ENCODE data around the gene TMEM185A.
"Not testable (repeated sequence)": the region's sequence is repeated elsewhere in the genome, so short reads cannot be mapped to it uniquely, and the experiment has no call there.

The TMEM185A gene

DNA sequence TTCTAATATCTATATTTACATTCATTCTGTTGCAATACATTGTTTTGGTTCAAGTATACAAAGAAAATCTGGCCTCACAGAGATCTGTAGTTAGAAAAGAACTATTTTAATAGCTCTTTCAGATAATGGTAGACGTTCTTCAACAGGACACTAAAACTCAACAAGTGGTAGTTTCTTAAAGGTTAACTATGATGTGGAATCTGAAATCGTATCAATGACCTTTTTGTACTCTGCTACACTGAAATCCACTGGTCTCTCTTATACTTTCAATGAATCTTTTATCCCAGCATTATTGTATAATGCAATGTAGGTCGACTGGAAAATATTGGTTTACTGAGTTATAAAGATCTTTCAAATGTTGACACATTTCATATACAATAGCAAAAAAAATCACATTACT is 12.7 kb downstream of the TMEM185A start:
- H3K4me1 ChIP-seq (ENCODE audit: control insufficient read depth, insufficient read depth, low read length), result no peaks in the 10 kb centered on the region
- no peaks in the 10 kb centered on the region for H3K27me3 ChIP-seq (ENCODE audit: control insufficient read depth, insufficient read depth, low read length)
- no peaks in the 10 kb centered on the region for H3K36me3 ChIP-seq (ENCODE audit: insufficient read depth, low read length)

DNA sequence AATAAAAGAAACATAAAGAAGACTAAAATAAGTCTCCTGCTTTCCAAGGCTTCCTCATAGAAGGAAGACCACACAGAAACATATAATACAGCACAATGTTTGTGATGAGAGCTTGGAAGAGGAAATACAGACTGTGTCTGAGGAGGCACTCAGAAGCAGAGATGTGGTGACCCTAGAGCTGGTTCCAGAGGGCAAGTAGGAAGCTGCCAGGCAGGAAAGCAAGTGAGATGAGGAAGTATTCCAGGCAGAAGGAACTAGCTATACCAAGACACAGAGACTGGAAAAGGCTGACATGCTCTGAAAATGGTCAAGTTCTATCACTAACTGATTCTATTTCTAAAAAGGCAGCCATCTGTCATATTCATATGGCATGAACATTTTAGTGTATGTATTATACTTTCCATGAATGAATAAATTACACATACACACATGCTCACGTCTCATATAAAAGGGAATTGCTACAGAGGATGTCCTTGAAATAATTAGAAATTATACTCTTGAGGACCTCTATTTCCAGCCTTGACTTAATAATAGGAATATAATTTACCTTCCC is 19.9 kb downstream of the TMEM185A start:
- H3K27me3 ChIP-seq (ENCODE audit: control insufficient read depth, insufficient read depth, low read length), result no peaks in the 10 kb centered on the region

More for the DNA sequence above, 12.7 kb downstream of the TMEM185A start:
- H3K4me3 ChIP-seq (ENCODE audit: low read length), result no peak overlapping the region
- H3K4me2 ChIP-seq (ENCODE audit: low read length), result no peak overlapping the region
- H3K9me3 ChIP-seq (replicated peaks; ENCODE audit: low read length), result no peaks in the 10 kb centered on the region
- H3K9ac ChIP-seq (ENCODE audit: low read depth, low read length), result no peak overlapping the region

DNA sequence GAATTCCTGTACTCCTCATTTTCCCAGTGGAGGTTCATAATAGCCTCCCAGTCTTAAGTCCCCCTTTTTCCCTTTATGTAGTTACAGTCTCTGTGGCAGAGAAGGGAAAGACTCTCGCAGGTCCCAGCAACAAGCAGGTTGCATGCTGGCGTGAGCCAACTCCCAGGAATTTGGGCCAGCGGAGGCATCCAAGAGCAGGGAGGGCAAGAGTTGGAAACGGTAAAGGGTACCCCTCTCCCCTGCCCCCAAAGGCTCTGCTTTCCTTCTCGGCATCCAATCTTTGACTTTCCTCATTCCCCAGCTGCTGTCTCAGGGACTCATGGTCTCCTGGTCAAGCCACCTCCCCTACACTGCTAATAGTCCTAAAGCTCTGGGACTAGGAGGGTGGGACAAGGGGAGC is 21.1 kb downstream of the TMEM185A start:
- Histone ChIP-seq H3K27me3 (ENCODE audit: control insufficient read depth, insufficient read depth, low read length) (no peaks in the 10 kb centered on the region), H3K4me2 (ENCODE audit: low read length) (no peak overlapping the region), H3K9me3 (replicated peaks; ENCODE audit: low read length) (no peaks in the 10 kb centered on the region), H3K9ac (ENCODE audit: low read depth, low read length) (no peak overlapping the region), H3K4me1 (ENCODE audit: control insufficient read depth, insufficient read depth, low read length) (no peaks in the 10 kb centered on the region), H3K4me3 (ENCODE audit: low read length) (no peak overlapping the region), H3K36me3 (ENCODE audit: insufficient read depth, low read length) (peaks cover 4% of the 10 kb centered on the region)

More for the DNA sequence above, 19.9 kb downstream of the TMEM185A start:
- Histone ChIP-seq H3K36me3 (ENCODE audit: insufficient read depth, low read length) (no peaks in the 10 kb centered on the region), H3K4me2 (ENCODE audit: low read length) (no peak overlapping the region), H3K9me3 (replicated peaks; ENCODE audit: low read length) (no peaks in the 10 kb centered on the region), H3K4me3 (ENCODE audit: low read length) (no peak overlapping the region), H3K9ac (ENCODE audit: low read depth, low read length) (no peak overlapping the region), H3K4me1 (ENCODE audit: control insufficient read depth, insufficient read depth, low read length) (no peaks in the 10 kb centered on the region)

DNA sequence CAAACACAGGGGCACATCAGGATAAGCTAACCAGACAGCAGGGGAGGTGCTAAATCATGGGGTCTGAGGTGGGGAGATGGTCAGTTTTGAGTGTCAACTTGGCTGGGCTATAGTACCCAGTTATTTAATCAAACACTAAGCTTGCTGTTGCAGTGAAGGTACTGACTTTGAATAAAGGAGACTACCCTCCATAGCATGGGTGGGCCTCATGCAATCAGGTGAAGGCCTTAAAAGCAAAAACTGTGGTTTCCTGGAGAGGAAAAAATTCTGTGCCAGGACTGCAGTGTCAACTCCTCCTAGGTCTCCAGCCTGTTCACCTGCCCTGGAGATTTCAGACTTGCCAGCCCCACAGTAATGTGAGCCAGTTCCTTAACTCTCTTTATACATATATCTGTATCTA is 23.9 kb downstream of the TMEM185A start:
- Histone ChIP-seq H3K9me3 (replicated peaks; ENCODE audit: low read length) (no peaks in the 10 kb centered on the region), H3K9ac (ENCODE audit: low read depth, low read length) (no peak overlapping the region), H3K27me3 (ENCODE audit: control insufficient read depth, insufficient read depth, low read length) (no peaks in the 10 kb centered on the region), H3K36me3 (ENCODE audit: insufficient read depth, low read length) (peaks cover 4% of the 10 kb centered on the region), H3K4me2 (ENCODE audit: low read length) (no peak overlapping the region), H3K4me3 (ENCODE audit: low read length) (no peak overlapping the region), H3K4me1 (ENCODE audit: control insufficient read depth, insufficient read depth, low read length) (no peaks in the 10 kb centered on the region)

- not testable (repeated sequence) for H3K27me3 ChIP-seq (ENCODE audit: control insufficient read depth, insufficient read depth, low read length); H3K4me2 ChIP-seq (ENCODE audit: low read length); H3K9me3 ChIP-seq (replicated peaks; ENCODE audit: low read length); H3K9ac ChIP-seq (ENCODE audit: low read depth, low read length); H3K4me1 ChIP-seq (ENCODE audit: control insufficient read depth, insufficient read depth, low read length); H3K4me3 ChIP-seq (ENCODE audit: low read length); H3K36me3 ChIP-seq (ENCODE audit: insufficient read depth, low read length)
Measured at GRCh38 chrX:149605248-149605885, 26.2 kb downstream of the TMEM185A start.

DNA sequence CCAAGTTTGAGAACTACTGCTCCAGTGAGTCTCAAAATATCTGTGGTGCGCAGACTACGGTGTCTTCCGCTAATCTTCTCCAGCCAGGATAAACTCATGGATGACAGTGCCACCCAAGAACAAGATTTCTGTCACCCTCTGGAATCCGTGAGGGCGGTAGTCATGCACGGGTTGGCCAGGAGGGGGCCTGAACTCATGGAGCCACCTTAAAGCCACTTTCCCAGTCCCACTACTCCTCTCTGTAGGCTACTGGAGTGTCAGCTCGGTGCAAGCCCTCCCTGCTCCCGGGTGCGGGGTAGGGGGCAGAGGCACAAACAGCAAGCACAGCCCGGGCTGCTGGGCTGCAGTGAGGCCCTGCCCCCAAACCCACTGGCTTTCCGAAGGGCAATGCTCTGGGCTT is 33.0 kb downstream of the TMEM185A start:
- H3K4me3 ChIP-seq (ENCODE audit: low read length); H3K9me3 ChIP-seq (replicated peaks; ENCODE audit: low read length); H3K27me3 ChIP-seq (ENCODE audit: control insufficient read depth, insufficient read depth, low read length); H3K36me3 ChIP-seq (ENCODE audit: insufficient read depth, low read length); H3K9ac ChIP-seq (ENCODE audit: low read depth, low read length); H3K4me1 ChIP-seq (ENCODE audit: control insufficient read depth, insufficient read depth, low read length); H3K4me2 ChIP-seq (ENCODE audit: low read length): not testable (repeated sequence)

- H3K9ac ChIP-seq (ENCODE audit: low read depth, low read length); H3K4me1 ChIP-seq (ENCODE audit: control insufficient read depth, insufficient read depth, low read length); H3K36me3 ChIP-seq (ENCODE audit: insufficient read depth, low read length); H3K9me3 ChIP-seq (replicated peaks; ENCODE audit: low read length); H3K4me2 ChIP-seq (ENCODE audit: low read length); H3K27me3 ChIP-seq (ENCODE audit: control insufficient read depth, insufficient read depth, low read length); H3K4me3 ChIP-seq (ENCODE audit: low read length): not testable (repeated sequence)
Measured at GRCh38 chrX:149595943-149596342, 35.6 kb downstream of the TMEM185A start.

DNA sequence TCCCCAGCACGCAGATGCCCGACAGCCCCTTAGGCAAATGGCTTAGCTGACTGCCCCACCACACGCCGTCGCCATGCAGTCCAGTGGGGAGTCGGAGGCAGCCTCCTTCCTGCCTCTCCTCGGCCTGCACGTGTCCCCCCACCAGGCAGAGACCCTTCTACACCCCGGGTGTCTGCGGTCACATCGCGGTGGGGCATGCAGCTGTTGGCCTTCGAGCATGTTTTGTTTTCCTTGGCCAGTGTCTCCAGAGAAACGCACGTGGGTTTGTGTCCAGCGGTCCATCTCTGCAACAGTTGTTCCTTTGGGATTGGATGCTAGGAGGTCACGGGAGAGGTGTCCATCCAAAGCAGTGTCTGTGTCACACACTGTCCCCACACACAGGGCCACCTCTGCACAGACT is 36.4 kb downstream of the TMEM185A start, which contains the start of gene HSFX2:
Gene HSFX2 (minus strand): TSS at position 101 of the 400 bp plus-strand sequence. CDS start 614 bp downstream, outside the sequence.
- not testable (repeated sequence) for H3K4me3 ChIP-seq (ENCODE audit: low read length); H3K9me3 ChIP-seq (replicated peaks; ENCODE audit: low read length); H3K9ac ChIP-seq (ENCODE audit: low read depth, low read length); H3K4me1 ChIP-seq (ENCODE audit: control insufficient read depth, insufficient read depth, low read length); H3K4me2 ChIP-seq (ENCODE audit: low read length); H3K36me3 ChIP-seq (ENCODE audit: insufficient read depth, low read length); H3K27me3 ChIP-seq (ENCODE audit: control insufficient read depth, insufficient read depth, low read length)

- H3K27me3 ChIP-seq (ENCODE audit: control insufficient read depth, insufficient read depth, low read length); H3K36me3 ChIP-seq (ENCODE audit: insufficient read depth, low read length); H3K4me2 ChIP-seq (ENCODE audit: low read length); H3K9ac ChIP-seq (ENCODE audit: low read depth, low read length); H3K4me3 ChIP-seq (ENCODE audit: low read length); H3K4me1 ChIP-seq (ENCODE audit: control insufficient read depth, insufficient read depth, low read length); H3K9me3 ChIP-seq (replicated peaks; ENCODE audit: low read length): not testable (repeated sequence)
Measured at GRCh38 chrX:149590993-149591392, 40.6 kb downstream of the TMEM185A start.

DNA sequence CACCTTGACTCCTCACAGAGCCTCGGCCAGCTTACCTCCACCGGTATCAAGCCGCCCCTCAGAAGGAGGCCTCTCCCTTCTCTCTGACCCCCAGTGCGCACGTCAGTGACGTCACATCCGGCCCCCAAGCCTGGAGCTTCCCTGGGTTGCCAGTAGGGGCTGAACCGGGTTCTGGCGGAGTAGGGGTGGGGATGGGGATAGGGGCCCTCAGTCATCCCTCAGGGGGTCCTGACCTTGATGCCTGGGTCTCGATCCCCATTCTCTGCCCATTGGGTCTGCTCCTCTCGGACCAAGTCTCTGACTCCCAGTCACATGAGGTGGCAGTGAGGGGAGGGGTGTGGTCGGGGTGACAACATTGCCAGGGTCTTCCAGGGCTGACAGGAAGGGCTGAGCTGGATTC is 44.2 kb downstream of the TMEM185A start, which contains the start of gene MAGEA9B:
Gene MAGEA9B (minus strand): TSS at position 101 of the 400 bp plus-strand sequence. CDS start 4,280 bp downstream, outside the sequence.
- not testable (repeated sequence) for H3K4me2 ChIP-seq (ENCODE audit: low read length); H3K4me3 ChIP-seq (ENCODE audit: low read length); H3K36me3 ChIP-seq (ENCODE audit: insufficient read depth, low read length); H3K27me3 ChIP-seq (ENCODE audit: control insufficient read depth, insufficient read depth, low read length); H3K4me1 ChIP-seq (ENCODE audit: control insufficient read depth, insufficient read depth, low read length); H3K9ac ChIP-seq (ENCODE audit: low read depth, low read length); H3K9me3 ChIP-seq (replicated peaks; ENCODE audit: low read length)

- H3K36me3 ChIP-seq (ENCODE audit: insufficient read depth, low read length); H3K9ac ChIP-seq (ENCODE audit: low read depth, low read length): not testable (repeated sequence)
Measured at GRCh38 chrX:149585631-149586030, 46.0 kb downstream of the TMEM185A start.

GRCh38 chrX:149573456-149573855 is 58.1 kb downstream of the TMEM185A start:
- H3K27me3 ChIP-seq (ENCODE audit: control insufficient read depth, insufficient read depth, low read length); H3K4me1 ChIP-seq (ENCODE audit: control insufficient read depth, insufficient read depth, low read length); H3K9ac ChIP-seq (ENCODE audit: low read depth, low read length); H3K36me3 ChIP-seq (ENCODE audit: insufficient read depth, low read length); H3K4me3 ChIP-seq (ENCODE audit: low read length); H3K4me2 ChIP-seq (ENCODE audit: low read length); H3K9me3 ChIP-seq (replicated peaks; ENCODE audit: low read length): not testable (repeated sequence)

More at GRCh38 chrX:149585631-149586030, 46.0 kb downstream of the TMEM185A start:
- H3K4me2 ChIP-seq (ENCODE audit: low read length); H3K4me3 ChIP-seq (ENCODE audit: low read length); H3K9me3 ChIP-seq (replicated peaks; ENCODE audit: low read length); H3K27me3 ChIP-seq (ENCODE audit: control insufficient read depth, insufficient read depth, low read length); H3K4me1 ChIP-seq (ENCODE audit: control insufficient read depth, insufficient read depth, low read length): not testable (repeated sequence)

Data from skeletal muscle satellite cell (primary cell).